Activated naive CD4-positive, alpha-beta T cell treated with anti-CD3 and anti-CD28 coated beads for 36 hours (primary cell): ENCODE results near the gene LPGAT1. TPM values are rescaled to one million over a fixed set of nuclear protein-coding genes. Genes with fewer than 3 reads are reported as not detected.

Experiments used
- total RNA-seq, 2 experiments: library from RNA; stranded (reverse); gene quantifications; one replicate each; pipeline ENCODE4 v1.2.3, GENCODE V29; 2021

LPGAT1 gene
- total RNA-seq, 2 experiments from 2014 or later, result 18.6 to 21.7 TPM

Other genes with a start within 250 kb of the LPGAT1 start
- 10 to 100 TPM; 60.8 to 62.3 TPM for gene NEK2, start 155.1 kb downstream of the LPGAT1 start, total RNA-seq
- 10 to 100 TPM; 24.7 to 25.9 TPM for gene INTS7, start 204.8 kb upstream of the LPGAT1 start, total RNA-seq
- gene DTL, start 205.0 kb upstream of the LPGAT1 start, total RNA-seq, result 100 to 1,000 TPM; 106 to 121 TPM